Keratinocyte (primary cell): Measurements from ENCODE around the gene APMAP.

ENCODE experiments used
- EZH2 ChIP-seq: IDR thresholded peaks from one replicate; pipeline ENCODE4 v1.6.1; 2012; ENCODE audit warnings: inconsistent platforms, mild to moderate bottlenecking, low read length, moderate library complexity
- TF ChIP-seq, protein P1 (sequence below), 3 experiments: IDR thresholded peaks in 1 of 3; conservative IDR thresholded peaks in 1 of 3; optimal IDR thresholded peaks in 1 of 3; 2 replicates in 2 of 3; 3 replicates in 1 of 3; pipeline versions ENCODE3 to v1.5.1; 2011; ENCODE audit warnings: low read length in 3 of 3, mild to moderate bottlenecking in 3 of 3, moderate library complexity in 2 of 3, control low read depth in 1 of 3, inconsistent platforms in 1 of 3; ENCODE audit not compliant: insufficient read depth in 2 of 3; ENCODE audit errors: extremely low read depth in 1 of 3

- TF ChIP-seq, protein P1, sequence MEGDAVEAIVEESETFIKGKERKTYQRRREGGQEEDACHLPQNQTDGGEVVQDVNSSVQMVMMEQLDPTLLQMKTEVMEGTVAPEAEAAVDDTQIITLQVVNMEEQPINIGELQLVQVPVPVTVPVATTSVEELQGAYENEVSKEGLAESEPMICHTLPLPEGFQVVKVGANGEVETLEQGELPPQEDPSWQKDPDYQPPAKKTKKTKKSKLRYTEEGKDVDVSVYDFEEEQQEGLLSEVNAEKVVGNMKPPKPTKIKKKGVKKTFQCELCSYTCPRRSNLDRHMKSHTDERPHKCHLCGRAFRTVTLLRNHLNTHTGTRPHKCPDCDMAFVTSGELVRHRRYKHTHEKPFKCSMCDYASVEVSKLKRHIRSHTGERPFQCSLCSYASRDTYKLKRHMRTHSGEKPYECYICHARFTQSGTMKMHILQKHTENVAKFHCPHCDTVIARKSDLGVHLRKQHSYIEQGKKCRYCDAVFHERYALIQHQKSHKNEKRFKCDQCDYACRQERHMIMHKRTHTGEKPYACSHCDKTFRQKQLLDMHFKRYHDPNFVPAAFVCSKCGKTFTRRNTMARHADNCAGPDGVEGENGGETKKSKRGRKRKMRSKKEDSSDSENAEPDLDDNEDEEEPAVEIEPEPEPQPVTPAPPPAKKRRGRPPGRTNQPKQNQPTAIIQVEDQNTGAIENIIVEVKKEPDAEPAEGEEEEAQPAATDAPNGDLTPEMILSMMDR (optimal IDR thresholded peaks at IDR 0.05 in 1 of 3, IDR thresholded peaks at IDR 0.05 in 1 of 3, conservative IDR thresholded peaks at IDR 0.05 in 1 of 3; ENCODE audit: extremely low read depth in 1 of 3, insufficient read depth in 2 of 3, low read length in 3 of 3): no peak
- no peak for TF ChIP-seq EZH2
Observed at GRCh38 chr20:24970030-24970553, 22.5 kb downstream of the APMAP start.
